WTC11 (cell line): Measurements from ENCODE around the gene USF1.

Experiments
- CBFB ChIP-seq: sonication (generic); formaldehyde crosslinking; IDR thresholded peaks from 2 replicates; pipeline ENCODE4 v1.8.1; 2022; ENCODE audit warnings: mild to moderate bottlenecking, low read depth, missing genetic modification reagents
- NFYB ChIP-seq: sonication (generic); formaldehyde crosslinking; conservative IDR thresholded peaks from 2 replicates; pipeline ENCODE4 v1.8.0; 2022; ENCODE audit warnings: low read depth, missing genetic modification reagents
- TEAD1 ChIP-seq: sonication (generic); formaldehyde crosslinking; IDR thresholded peaks from 2 replicates; pipeline ENCODE4 v1.8.0; 2022; ENCODE audit warnings: mild to moderate bottlenecking, missing genetic modification reagents
- ZNF121 ChIP-seq: sonication (generic); formaldehyde crosslinking; IDR thresholded peaks from 2 replicates; pipeline ENCODE4 v1.8.0; 2023; ENCODE audit warnings: missing genetic modification reagents
- TF ChIP-seq, protein P1 (sequence below): fragments of 200-600 bp; IDR thresholded peaks from 2 replicates; pipeline ENCODE4 v1.8.0; 2022; ENCODE audit warnings: antibody characterized with exemption
- TF ChIP-seq, protein P2 (sequence below): sonication (generic); formaldehyde crosslinking; conservative IDR thresholded peaks from 2 replicates; pipeline ENCODE4 v1.8.1; 2023; ENCODE audit warnings: mild to moderate bottlenecking, low read depth, missing genetic modification reagents, moderate library complexity
- TF ChIP-seq, protein P3 (sequence below): sonication (generic); formaldehyde crosslinking; IDR thresholded peaks from 2 replicates; pipeline ENCODE4 v1.8.0; 2022; ENCODE audit warnings: mild to moderate bottlenecking, missing genetic modification reagents

DNA sequence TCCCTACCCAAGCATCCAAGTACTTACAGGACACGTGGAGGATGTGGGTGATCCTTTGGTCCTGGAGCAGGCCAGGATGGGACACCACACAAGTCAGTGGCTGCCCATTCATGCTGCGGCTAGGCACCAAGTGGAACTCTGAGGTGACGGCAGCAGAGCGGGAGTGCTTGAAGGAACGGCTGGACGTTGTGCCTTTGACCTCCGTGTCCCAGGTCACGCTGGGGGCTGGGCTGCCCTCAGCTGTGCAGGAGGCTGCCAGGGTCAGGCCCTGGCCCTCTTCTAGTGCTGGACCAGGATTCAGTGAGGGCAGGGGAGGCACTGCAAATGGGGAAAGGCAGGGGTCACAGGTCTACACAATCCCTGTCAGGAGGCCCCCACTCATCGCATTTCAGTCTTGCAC is 31.6 kb upstream of the USF1 start:
- TF ChIP-seq, protein P1, sequence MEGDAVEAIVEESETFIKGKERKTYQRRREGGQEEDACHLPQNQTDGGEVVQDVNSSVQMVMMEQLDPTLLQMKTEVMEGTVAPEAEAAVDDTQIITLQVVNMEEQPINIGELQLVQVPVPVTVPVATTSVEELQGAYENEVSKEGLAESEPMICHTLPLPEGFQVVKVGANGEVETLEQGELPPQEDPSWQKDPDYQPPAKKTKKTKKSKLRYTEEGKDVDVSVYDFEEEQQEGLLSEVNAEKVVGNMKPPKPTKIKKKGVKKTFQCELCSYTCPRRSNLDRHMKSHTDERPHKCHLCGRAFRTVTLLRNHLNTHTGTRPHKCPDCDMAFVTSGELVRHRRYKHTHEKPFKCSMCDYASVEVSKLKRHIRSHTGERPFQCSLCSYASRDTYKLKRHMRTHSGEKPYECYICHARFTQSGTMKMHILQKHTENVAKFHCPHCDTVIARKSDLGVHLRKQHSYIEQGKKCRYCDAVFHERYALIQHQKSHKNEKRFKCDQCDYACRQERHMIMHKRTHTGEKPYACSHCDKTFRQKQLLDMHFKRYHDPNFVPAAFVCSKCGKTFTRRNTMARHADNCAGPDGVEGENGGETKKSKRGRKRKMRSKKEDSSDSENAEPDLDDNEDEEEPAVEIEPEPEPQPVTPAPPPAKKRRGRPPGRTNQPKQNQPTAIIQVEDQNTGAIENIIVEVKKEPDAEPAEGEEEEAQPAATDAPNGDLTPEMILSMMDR, result no peak
- TF ChIP-seq, protein P2, sequence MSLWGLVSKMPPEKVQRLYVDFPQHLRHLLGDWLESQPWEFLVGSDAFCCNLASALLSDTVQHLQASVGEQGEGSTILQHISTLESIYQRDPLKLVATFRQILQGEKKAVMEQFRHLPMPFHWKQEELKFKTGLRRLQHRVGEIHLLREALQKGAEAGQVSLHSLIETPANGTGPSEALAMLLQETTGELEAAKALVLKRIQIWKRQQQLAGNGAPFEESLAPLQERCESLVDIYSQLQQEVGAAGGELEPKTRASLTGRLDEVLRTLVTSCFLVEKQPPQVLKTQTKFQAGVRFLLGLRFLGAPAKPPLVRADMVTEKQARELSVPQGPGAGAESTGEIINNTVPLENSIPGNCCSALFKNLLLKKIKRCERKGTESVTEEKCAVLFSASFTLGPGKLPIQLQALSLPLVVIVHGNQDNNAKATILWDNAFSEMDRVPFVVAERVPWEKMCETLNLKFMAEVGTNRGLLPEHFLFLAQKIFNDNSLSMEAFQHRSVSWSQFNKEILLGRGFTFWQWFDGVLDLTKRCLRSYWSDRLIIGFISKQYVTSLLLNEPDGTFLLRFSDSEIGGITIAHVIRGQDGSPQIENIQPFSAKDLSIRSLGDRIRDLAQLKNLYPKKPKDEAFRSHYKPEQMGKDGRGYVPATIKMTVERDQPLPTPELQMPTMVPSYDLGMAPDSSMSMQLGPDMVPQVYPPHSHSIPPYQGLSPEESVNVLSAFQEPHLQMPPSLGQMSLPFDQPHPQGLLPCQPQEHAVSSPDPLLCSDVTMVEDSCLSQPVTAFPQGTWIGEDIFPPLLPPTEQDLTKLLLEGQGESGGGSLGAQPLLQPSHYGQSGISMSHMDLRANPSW (CRISPR knock-in tag), result no peak
- TF ChIP-seq ZNF121 (CRISPR knock-in tag) (no peak), TEAD1 (CRISPR knock-in tag) (no peak), NFYB (CRISPR knock-in tag) (no peak), CBFB (no peak)
- TF ChIP-seq, protein P3, sequence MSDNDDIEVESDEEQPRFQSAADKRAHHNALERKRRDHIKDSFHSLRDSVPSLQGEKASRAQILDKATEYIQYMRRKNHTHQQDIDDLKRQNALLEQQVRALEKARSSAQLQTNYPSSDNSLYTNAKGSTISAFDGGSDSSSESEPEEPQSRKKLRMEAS (CRISPR knock-in tag), result no peak
